Measurements from ENCODE around the gene MRPS35.

MRPS35 gene

GRCh38 chr12:27710592-27711316 is at the start of gene MRPS35:
MRPS35 (plus strand) TSS chr12:27710832; CDS start chr12:27710844, 12 bp downstream.
- peak; percentile 62 to 77 for DNase-seq

GRCh38 chr12:27665704-27666103 is 44.9 kb upstream of the MRPS35 start:
- no peak for DNase-seq

- DNase-seq: no peak
These were observed 44.1 kb upstream of the MRPS35 start for GRCh38 chr12:27666510-27666909.

- no peak for DNase-seq
These were observed 43.1 kb upstream of the MRPS35 start for GRCh38 chr12:27667540-27667939.

- DNase-seq: no peak
These were observed 38.6 kb upstream of the MRPS35 start for GRCh38 chr12:27672051-27672450.

- DNase-seq: no peak
These were observed 38.0 kb upstream of the MRPS35 start for GRCh38 chr12:27672643-27673042.

- DNase-seq: no peak
These were observed 37.4 kb upstream of the MRPS35 start for GRCh38 chr12:27673101-27673718.

GRCh38 chr12:27674989-27675388 is 35.6 kb upstream of the MRPS35 start:
- no peak for DNase-seq

- DNase-seq: no peak
These were observed 30.0 kb upstream of the MRPS35 start for GRCh38 chr12:27680619-27681018.

- DNase-seq: no peak
These were observed 28.1 kb upstream of the MRPS35 start for GRCh38 chr12:27682534-27682933.

- DNase-seq: no peak
These were observed 25.4 kb upstream of the MRPS35 start for GRCh38 chr12:27685274-27685673.

- DNase-seq: no peak
These were observed 24.5 kb upstream of the MRPS35 start for GRCh38 chr12:27686147-27686546.

- DNase-seq: no peak
These were observed 22.0 kb upstream of the MRPS35 start for GRCh38 chr12:27688671-27689070.

- no peak for DNase-seq
These were observed 21.0 kb upstream of the MRPS35 start for GRCh38 chr12:27689558-27690180.

GRCh38 chr12:27693403-27693802 is 17.2 kb upstream of the MRPS35 start:
- DNase-seq: no peak

GRCh38 chr12:27695556-27696292 is 14.9 kb upstream of the MRPS35 start:
- DNase-seq: no peak

GRCh38 chr12:27696293-27696652 is 14.4 kb upstream of the MRPS35 start, which contains the start of gene REP15:
REP15 (plus strand) TSS chr12:27696447; CDS start chr12:27696563, 116 bp downstream.
- no peak for DNase-seq

- no peak for DNase-seq
These were observed 13.6 kb upstream of the MRPS35 start for GRCh38 chr12:27696864-27697564.

- DNase-seq: peak; percentile 36 to 69
These were observed 6.7 kb upstream of the MRPS35 start for GRCh38 chr12:27703720-27704452.

GRCh38 chr12:27705263-27705662 is 5.4 kb upstream of the MRPS35 start:
- no peak for DNase-seq

- DNase-seq: no peak
These were observed 3.4 kb upstream of the MRPS35 start for GRCh38 chr12:27707216-27707615.
